CD4-positive, alpha-beta T cell treated with Interleukin-6 at 100 ng/mL for 8 hours (primary cell): ENCODE results near the gene SNX18.
"Not testable (repeated sequence)": the region's sequence is repeated elsewhere in the genome, so short reads cannot be mapped to it uniquely, and the experiment has no call there.

Source experiments
- DNase-seq: peaks from one replicate; pipeline ENCODE4 v3.0.0-alpha.2; 2020; ENCODE audit warnings: mixed read lengths, low spot score

Gene SNX18

GRCh38 chr5:54520438-54520846, 2.9 kb downstream of the SNX18 start:
- no peak for DNase-seq

- no peak for DNase-seq
Measured at GRCh38 chr5:54520940-54521339, 3.4 kb downstream of the SNX18 start.

- DNase-seq, result no peak
Measured at GRCh38 chr5:54521856-54522479, 4.4 kb downstream of the SNX18 start.

GRCh38 chr5:54523534-54523933, 6.0 kb downstream of the SNX18 start:
- no peak for DNase-seq

GRCh38 chr5:54524082-54524481, 6.5 kb downstream of the SNX18 start:
- no peak for DNase-seq

- DNase-seq, result no peak
Measured at GRCh38 chr5:54524704-54525103, 7.1 kb downstream of the SNX18 start.

GRCh38 chr5:54525261-54525660, 7.7 kb downstream of the SNX18 start:
- DNase-seq, result no peak

- DNase-seq, result no peak
Measured at GRCh38 chr5:54525692-54526091, 8.1 kb downstream of the SNX18 start.

GRCh38 chr5:54526604-54527288, 9.2 kb downstream of the SNX18 start:
- no peak for DNase-seq

GRCh38 chr5:54528633-54529209, 11.2 kb downstream of the SNX18 start:
- DNase-seq, result no peak

GRCh38 chr5:54529565-54529964, 12.0 kb downstream of the SNX18 start:
- no peak for DNase-seq

GRCh38 chr5:54531546-54531945, 14.0 kb downstream of the SNX18 start:
- DNase-seq, result no peak

- DNase-seq, result no peak
Measured at GRCh38 chr5:54533541-54534190, 16.1 kb downstream of the SNX18 start.

GRCh38 chr5:54534191-54535004, 16.8 kb downstream of the SNX18 start:
- no peak for DNase-seq

GRCh38 chr5:54535149-54535844, 17.7 kb downstream of the SNX18 start:
- no peak for DNase-seq

GRCh38 chr5:54536375-54536774, 18.8 kb downstream of the SNX18 start:
- not testable (repeated sequence) for DNase-seq

GRCh38 chr5:54536861-54537260, 19.3 kb downstream of the SNX18 start:
- DNase-seq, result not testable (repeated sequence)

- no peak for DNase-seq
Measured at GRCh38 chr5:54537725-54538124, 20.2 kb downstream of the SNX18 start.

- no peak for DNase-seq
Measured at GRCh38 chr5:54538156-54538555, 20.6 kb downstream of the SNX18 start.

GRCh38 chr5:54539001-54539400, 21.4 kb downstream of the SNX18 start:
- DNase-seq, result no peak

- DNase-seq, result no peak
Measured at GRCh38 chr5:54540286-54540685, 22.7 kb downstream of the SNX18 start.
